ENCODE measurements around the gene FREY1.

- TF ChIP-seq CTCF (IDR thresholded peaks at IDR 0.05; ENCODE audit: insufficient read depth, low read length) (no peak), POLR2AphosphoS5 (IDR thresholded peaks at IDR 0.05; ENCODE audit: low read depth) (no peak), GABPA (IDR thresholded peaks at IDR 0.05; ENCODE audit: low read depth) (no peak), REST (IDR thresholded peaks at IDR 0.05; ENCODE audit: insufficient replicate concordance, low read depth) (peak; percentile 78)
These were observed 10.6 kb downstream of the FREY1 start for GRCh38 chr11:45896422-45896984.
